ENCODE measurements around the gene ACRV1. TPM values are rescaled to one million over a fixed set of nuclear protein-coding genes. Genes with fewer than 3 reads are reported as not detected.

Gene ACRV1
- total RNA-seq, 4 donors from 2014 or later, result not detected

DNA sequence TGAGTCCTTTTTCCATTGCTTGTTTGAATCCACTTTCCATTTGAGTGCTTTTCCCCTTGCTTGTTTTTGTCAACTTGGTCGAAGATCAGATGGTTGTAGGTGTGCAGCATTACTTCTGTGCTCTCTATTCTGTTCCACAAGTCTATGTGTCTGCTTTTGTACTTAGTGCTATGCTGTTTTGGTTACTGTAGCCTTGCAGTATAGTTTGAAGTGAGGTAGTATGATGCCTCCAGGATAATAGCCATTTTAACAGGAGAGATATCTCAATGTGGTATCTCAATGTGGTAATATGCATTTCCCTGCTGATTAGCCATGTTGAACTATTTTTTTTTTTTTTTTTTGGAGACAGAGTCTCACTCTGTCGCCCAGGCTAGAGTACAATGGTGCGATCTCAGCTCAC lies 16.7 kb downstream of the ACRV1 start:
- no peak for ATAC-seq (ENCODE audit: low FRiP score)
- no peak for DNase-seq (ENCODE audit: low spot score)
- TF ChIP-seq, protein P1, sequence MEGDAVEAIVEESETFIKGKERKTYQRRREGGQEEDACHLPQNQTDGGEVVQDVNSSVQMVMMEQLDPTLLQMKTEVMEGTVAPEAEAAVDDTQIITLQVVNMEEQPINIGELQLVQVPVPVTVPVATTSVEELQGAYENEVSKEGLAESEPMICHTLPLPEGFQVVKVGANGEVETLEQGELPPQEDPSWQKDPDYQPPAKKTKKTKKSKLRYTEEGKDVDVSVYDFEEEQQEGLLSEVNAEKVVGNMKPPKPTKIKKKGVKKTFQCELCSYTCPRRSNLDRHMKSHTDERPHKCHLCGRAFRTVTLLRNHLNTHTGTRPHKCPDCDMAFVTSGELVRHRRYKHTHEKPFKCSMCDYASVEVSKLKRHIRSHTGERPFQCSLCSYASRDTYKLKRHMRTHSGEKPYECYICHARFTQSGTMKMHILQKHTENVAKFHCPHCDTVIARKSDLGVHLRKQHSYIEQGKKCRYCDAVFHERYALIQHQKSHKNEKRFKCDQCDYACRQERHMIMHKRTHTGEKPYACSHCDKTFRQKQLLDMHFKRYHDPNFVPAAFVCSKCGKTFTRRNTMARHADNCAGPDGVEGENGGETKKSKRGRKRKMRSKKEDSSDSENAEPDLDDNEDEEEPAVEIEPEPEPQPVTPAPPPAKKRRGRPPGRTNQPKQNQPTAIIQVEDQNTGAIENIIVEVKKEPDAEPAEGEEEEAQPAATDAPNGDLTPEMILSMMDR (IDR thresholded peaks at IDR 0.05), result no peak

DNA sequence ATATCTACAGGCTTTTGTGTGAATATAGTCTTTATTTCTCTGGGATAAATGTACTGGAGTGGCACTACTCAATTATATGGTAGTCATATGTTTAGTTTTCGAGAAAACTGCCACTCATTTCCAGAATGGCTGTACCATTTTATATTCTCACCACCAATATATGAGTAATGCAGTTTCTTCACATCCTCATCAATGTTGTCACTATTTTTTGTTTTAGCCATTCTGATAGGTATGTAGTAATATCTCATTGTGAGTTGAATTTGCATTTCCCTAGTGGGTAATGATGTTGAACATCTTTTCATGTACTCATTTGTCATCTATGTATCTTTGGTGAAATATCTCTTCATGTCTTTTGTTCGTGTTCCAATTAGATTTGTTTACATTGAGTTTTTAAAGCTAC lies 18.0 kb downstream of the ACRV1 start:
- DNase-seq (ENCODE audit: low spot score) (no peak), ATAC-seq (ENCODE audit: low FRiP score) (no peak)
- TF ChIP-seq, protein P1 (IDR thresholded peaks at IDR 0.05), result no peak

DNA sequence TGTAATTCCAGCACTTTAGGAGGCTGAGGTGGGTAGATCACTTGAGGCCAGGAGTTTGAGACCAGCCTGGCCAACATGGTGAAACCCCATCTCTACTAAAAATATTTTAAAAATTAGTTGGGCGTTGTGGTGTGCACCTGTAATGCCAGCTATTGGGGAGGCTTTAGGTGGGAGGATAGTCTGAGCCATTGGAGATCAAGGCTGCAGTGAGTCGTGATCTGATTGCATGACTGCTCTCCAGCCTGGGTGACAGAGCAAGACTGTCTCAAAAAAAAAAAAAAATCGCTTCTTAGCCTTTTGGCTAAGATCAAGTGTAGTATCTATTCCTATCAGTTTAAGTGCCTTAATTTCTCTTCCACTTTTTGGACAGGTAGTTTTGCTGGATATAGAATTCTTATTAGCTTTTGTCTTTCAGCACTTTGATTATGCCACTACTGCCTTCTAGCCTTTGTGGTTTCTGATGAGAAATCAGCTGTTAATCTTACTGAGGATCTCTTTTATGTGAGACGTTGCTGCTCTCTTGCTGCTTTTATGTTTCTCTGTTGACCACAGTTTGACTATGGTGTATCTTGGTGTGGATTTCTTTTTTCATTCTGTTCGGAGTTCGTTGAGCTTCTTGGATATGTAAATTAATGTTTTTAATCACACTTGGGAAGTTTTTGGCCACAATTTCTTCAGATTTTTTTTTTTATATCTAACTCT lies 31.0 kb downstream of the ACRV1 start:
- ATAC-seq (ENCODE audit: low FRiP score), result no peak
- DNase-seq (ENCODE audit: low spot score), result no peak

DNA sequence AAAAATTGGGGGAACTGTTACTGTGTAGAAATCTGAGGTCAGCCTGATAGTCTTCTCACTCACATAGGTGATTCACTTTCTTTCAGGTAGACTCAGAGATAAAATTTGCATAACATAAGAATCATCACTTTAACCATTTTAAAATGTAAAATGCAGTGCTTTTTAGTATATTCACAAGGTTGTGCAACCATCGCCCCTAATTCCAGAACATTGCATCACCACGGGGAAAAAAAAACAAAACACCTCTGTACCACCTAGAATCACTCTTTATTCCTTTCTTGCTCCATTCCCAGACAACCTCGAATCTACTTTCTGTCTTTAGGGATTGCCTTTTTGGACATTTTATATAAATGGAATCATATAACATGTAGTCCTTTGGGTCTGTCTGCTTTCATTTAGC lies 34.8 kb downstream of the ACRV1 start:
- ATAC-seq (ENCODE audit: low FRiP score) (no peak), DNase-seq (ENCODE audit: low spot score) (no peak)
- TF ChIP-seq, protein P1 (IDR thresholded peaks at IDR 0.05), result no peak

More for the DNA sequence above, 31.0 kb downstream of the ACRV1 start:
- TF ChIP-seq, protein P1 (IDR thresholded peaks at IDR 0.05), result no peak

DNA sequence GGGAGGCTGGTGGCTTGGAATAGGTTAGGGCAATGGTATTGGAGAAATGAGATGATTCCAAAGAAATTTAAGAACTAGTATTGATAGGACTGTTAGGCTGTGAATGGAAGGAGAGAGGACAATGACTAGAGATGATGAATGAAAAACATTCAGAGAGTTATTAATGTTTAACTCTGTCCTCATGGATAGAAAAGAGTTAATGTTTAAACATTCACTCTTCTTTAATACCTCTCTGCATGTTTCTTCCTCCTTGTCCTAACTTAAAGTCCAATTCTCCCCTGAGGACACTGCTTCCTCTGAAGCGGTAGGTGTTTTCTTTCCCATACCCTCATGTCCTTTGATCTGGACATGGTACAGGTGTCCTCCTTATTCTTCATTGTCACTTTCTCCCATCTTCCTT lies 42.3 kb downstream of the ACRV1 start:
- ATAC-seq (ENCODE audit: low FRiP score) (no peak), DNase-seq (ENCODE audit: low spot score) (no peak)
- TF ChIP-seq, protein P1 (IDR thresholded peaks at IDR 0.05), result no peak

DNA sequence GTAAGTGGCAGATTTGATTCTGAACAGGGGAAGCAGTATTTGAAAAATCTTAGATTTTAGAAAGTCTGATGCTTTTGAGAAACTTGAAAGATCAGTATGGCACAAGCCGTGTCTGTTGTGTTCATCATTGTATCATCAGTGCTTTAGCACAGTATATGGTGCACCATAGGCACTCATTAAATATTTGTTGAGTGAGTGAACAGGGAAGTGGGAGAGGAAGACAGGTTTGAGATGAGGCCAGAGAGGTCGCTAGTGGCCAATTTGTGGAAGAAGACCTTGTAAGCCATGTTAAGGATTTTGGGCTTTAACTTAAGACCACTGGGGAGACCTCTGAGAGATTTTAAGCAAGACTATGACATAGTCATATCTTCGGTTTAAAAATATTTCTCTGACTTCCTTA lies 42.8 kb downstream of the ACRV1 start:
- no peak for ATAC-seq (ENCODE audit: low FRiP score)
- TF ChIP-seq, protein P1 (IDR thresholded peaks at IDR 0.05), result no peak
- DNase-seq (ENCODE audit: low spot score), result no peak

DNA sequence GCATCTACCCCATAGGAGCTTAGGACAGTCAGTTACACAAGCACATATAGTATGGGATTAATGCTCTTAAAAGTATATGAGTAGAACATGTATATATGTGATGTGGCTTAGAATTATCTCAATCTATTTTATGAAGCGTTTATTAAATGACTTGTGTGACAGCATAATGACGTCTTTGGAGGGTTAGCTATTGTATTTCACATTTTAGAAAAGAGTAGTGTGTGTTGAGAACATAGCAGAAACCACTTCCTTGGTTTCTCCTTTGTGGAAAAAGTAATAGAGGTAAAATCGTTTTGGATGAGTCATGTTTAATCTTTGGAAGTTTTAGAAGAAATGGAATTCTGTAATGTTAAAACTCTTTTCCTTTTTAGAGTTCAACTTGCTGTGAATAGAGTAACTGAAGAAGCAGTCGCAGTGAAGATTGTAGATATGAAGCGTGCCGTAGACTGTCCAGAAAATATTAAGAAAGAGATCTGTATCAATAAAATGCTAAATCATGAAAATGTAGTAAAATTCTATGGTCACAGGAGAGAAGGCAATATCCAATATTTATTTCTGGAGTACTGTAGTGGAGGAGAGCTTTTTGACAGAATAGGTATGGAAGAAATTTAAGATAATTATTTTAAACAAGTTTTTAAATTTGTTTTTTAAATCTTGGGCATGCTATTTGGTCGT lies 53.3 kb downstream of the ACRV1 start:
- TF ChIP-seq, protein P1 (IDR thresholded peaks at IDR 0.05), result no peak
- ATAC-seq (ENCODE audit: low FRiP score) (no peak), DNase-seq (ENCODE audit: low spot score) (no peak)

All from omental fat pad (tissue), 4 donors.